ENCODE data around the gene BHLHA9. TPM values are rescaled to one million over a fixed set of nuclear protein-coding genes. Genes with fewer than 3 reads are reported as not detected.

Gene BHLHA9
- total RNA-seq, 1 donor from 2014 or later, result not detected

DNA sequence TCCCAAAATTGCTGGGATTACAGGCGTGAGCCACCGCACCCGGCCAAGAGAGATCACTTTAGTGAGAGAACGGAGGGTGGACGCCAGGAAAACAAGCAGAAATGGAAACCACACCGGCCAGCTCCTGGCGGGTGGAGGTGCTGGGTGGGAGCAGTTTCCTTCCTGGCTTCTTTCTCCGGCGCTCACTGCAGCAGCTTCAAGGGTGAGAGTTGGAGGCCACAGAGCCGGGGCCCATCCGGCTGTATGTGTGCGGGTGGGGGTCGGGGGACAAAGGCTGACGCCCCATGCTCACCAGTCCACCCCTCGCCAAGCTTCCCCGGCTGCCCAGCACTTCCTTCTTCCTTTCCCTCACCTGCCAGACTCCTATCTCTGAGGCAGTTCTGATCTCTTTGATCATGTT, 13.5 kb upstream of the BHLHA9 start:
- no peak for DNase-seq

DNA sequence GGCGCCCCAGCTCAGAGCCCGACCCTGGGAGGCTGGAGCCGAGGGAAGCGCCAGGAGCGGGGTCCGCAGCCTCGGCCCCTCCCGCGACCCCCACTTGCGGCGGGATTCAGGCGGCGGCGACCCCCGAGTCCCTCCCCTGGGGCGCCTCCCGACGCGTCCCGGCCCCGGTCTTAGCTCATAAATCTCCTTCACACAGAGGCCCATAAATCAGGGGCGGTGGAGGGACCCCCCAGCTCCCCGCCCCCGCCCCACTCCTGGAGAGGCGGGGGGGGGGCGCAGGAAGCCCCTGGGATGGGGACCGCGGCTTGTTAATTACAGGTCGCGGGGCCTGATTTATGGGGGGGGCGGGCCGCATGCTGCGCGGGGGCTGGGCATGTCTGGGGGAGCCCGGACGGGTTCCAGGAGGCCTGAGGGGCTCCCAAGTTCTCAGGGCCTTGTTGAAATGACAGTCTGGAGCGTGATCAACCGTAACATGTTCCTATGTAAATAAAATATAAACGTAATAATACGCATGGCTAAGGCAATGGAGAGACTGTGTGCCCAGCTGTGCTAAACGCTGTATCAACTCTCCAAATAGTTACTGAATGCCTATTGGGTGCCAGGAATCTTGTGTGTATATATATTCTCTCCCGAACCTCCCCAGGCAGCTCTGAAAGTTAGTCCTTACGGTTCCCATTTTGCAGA, 10.0 kb upstream of the BHLHA9 start:
- DNase-seq, result no peak

DNA sequence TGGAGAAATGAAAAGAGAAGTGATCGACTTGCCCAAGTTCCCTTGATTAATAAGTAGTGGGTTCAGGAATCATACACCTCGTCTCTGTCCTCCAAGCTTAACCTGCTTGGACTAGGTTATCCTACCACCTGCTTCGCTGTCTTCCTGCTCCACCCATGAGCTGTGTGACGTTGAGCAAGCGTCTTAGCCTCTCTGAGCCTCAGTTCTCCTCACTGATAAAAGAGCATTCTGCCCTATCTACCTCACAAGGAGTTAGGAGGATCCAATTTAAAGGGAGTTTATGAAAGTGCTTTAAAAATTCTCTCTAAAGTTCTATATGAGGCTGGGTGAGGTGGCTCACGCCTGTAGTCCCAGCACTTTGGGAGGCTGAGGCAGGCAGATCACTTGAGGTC, 9.5 kb upstream of the BHLHA9 start:
- no peak for DNase-seq

DNA sequence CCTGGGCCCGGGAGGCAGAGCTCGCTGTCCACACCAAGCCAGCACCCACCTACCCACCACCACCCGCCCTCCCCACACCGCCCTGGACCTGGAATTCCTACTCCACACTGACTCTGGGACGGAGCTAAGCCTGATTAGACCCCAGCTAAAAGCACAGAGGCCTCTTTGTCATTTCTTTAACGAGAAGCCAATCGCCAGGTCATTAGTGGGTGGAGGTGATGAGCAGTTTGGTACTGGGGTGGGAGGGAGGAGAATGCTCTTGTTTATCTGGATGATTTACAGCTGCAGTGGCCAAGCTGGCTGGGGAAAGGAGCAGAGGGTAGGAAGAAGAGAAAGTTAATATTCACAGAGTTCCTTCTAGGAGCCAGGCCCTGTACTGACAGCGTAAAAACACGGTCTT, 6.0 kb upstream of the BHLHA9 start:
- no peak for DNase-seq

DNA sequence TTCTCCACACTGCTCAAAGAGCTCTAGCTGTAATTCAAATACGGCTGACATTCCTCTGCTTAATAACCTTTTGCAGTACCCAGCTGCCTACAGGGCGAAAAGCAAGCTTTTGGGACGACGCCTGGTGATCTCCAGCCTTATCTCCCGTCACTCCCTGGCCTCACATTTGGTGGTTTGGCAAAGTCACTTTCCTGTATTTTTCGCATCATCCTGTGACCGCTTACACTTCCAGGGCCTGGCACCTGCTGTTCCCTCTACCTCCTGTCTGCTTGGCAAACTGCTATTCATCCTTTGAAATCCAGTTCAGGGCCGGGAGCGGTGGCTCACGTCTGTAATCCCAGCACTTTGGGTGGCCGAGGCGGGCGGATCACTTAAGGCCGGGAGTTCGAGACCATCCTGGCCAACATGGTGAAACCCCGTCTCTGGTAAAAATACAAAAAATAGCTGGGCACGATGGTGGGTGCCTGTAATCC, 2.7 kb upstream of the BHLHA9 start:
- peak; percentile 17 for DNase-seq

DNA sequence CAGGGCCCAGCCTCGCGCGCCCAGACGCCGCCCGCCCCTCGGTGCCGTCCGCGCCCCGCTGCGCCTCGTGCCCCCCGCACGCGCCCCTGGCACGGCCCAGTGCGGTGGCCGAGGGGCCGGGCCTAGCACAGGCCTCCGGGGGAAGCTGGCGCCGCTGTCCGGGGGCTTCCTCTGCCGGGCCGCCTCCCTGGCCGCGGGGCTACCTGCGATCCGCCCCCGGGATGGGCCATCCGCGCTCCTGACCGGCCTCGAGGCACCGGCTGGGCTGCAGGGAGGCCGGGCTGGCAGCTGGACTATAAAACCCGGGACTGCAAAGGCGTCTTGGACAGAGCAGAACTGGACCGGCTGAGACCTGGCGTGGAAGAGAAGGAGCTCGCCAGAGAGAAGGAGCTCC, 783 bp downstream of the BHLHA9 start:
- no peak for DNase-seq

DNA sequence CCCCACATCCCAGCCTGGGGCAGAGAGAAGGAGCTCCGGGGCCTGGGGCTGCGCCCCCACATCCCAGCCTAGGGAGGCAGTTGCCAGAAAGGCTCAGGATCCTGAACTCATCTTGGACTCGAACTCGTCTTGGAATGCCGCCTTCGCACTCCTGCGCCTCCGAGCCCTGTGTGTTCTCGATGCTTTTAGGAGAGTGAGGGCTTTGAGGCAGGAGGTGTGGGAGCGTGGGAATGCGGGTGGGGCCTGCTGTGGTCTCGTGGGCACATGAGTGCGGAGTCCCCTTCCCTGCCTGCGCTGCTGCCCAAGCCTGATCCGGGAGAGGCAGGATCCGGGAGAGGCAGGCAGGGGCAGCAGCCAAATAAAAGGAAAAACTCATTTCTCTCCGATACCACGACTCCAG, 1.2 kb downstream of the BHLHA9 start:
- DNase-seq, result no peak

DNA sequence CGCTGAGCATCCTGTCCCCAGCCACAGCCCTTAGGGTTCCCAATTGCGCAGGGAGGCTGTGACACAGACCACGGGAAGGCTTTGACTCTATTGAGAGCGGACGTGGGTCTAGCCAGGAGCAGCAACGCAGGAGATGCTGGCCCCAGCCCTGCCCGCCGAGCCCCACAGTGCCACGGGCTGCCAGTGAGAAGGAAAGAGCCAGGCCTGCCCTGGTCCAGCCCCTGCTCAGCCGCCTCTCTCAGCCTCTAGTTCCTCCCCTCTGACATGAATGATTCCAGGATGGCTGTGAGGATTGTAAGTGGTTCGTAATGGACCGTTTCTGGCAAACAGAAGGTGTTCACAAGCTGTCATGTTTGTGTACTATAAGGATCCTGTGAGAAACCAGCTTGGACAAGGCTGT, 2.5 kb downstream of the BHLHA9 start:
- no peak for DNase-seq

DNA sequence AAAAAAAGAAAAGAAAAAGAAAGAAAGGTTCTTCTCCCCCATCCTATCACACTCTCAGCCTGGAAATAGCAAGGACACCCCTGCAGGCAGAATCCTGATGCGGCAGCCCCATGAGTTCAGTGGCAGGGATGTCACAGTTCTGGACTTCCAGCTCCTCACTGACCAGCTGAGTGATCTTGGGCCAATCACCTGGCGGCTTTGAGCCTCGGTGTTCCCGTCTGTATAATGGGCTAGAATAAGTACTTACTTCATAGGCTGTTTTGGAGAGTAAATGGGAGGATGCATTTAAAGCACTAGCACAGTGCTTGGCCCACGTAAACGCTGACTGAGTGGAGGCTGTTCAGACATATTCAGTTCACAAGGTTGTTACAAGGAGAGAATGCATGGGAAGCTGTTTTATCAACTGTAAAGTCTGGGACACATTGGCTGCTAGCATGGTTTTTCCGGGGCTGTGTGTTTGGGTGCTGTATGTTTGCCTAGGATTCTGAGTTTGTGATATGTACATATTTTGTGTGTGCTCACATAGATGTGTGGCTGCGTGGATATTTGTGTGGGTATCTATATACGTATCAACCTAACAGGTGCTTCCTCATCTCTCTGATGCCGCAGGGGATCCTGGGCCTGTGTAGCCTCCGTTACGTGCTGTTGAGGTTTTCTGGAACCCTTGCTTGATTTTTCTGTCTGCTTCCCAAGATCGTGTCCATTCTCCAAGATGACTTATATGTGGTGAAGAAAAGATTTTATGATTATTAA, 3.4 kb downstream of the BHLHA9 start:
- no peak for DNase-seq

DNA sequence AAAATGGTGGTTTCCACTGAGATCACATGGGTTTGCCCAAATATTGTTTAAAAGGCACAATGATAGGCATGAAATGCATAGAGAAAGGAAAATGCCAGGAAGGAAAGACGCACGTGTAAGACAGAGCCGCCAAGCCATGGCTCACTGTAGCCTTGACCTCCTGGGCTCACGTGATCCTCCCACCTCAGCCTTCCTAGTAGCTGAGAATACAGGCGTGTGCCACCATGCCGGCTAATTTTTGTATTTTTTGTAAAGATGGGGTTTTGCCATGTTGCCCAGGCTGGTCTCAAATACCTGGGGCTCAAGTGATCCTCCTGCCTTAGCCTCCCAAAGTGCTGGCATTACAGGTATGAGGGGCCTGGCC, 4.0 kb downstream of the BHLHA9 start:
- DNase-seq, result no peak

DNA sequence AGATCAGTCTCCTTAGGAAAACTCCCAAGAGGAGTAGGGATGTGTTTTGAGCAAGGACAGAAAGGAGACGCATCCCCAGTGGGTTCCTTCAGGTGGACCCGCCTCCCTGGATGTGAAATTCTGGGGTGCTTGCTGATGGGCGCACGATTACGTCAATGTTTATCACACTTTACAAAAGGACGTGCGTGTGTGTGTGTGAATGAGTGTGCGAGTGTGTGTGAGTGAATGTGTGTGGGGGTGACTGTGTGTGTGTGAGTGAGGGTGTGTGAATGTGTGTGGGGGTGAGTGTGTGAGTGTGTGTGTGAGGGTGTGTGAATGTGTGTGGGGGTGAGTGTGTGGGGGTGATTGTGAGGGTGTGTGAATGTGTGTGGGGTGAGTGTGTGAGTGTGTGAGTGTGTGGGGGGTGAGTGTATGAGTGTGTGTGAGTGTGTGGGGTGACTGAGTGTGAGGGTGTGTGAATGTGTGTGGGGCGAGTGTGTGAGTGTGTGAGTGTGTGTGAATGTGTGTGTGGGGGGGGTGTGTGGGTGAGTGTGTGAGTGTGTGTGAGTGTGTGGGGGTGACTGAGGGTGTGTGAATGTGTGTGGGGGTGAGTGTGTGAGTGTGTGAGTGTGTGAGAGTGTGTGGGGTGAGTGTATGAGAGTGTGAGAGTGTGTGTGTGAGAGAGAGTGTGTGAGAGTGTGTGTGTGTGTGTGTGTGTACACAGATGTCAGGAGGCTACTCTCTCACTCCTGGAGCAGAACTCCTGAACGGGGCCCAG, 5.1 kb downstream of the BHLHA9 start:
- no peak for DNase-seq

DNA sequence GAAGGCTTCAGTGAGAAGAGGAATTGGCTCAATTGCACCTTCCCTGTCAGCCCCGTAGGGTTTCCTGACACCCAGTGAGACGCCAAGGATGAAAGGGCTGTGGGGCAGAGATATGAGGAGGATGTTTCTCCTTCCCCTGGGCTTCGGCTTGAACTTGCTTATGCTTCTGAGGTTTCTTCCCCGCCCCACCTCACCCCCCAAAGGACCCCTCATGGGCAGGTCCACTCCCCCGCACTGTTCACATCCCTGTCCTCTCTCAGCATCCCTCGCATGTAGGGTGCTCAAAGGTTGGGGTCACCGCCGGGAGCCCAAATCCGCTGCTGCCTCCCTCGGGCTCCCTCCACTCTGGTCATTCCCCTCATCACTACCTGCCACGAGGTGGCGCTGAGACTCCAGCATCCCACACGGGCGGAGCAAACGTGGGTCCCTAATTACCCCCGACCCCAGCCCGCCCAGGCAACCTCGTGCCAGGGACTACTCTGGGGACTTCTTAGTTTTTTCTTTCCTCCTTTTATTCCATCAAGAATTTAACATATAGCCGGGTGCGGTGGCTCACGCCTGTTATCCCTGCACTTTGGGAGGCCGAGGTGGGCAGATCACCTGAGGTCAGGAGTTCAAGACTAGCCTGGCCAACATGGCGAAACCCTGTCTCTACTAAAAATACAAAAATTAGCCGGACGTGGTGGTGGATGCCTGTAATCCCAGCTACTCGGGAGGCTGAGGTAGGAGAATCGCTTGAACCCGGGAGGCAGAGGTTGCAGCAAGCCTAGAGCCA, 5.9 kb downstream of the BHLHA9 start:
- peak; percentile 67 for DNase-seq

DNA sequence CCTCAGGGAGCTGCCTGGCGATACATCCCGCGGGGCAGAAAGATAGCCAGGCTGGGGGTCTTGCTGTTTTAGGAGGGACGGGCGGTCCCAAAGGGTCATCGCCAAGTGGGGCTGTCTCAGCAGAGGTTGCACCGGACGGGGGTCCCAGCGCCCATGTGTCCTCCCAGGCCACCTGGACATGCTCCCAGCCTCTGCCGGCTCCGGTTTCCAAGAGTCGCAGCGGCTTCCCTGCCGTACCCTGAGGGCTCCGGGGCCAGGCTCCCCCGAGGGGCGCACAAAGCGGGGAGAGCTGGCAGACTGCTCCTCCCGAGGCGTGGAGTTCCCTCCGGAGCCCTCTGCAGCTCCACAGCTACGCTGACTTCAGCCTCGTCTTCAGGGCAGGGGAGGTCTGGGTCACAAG, 10.4 kb downstream of the BHLHA9 start:
- DNase-seq, result no peak

DNA sequence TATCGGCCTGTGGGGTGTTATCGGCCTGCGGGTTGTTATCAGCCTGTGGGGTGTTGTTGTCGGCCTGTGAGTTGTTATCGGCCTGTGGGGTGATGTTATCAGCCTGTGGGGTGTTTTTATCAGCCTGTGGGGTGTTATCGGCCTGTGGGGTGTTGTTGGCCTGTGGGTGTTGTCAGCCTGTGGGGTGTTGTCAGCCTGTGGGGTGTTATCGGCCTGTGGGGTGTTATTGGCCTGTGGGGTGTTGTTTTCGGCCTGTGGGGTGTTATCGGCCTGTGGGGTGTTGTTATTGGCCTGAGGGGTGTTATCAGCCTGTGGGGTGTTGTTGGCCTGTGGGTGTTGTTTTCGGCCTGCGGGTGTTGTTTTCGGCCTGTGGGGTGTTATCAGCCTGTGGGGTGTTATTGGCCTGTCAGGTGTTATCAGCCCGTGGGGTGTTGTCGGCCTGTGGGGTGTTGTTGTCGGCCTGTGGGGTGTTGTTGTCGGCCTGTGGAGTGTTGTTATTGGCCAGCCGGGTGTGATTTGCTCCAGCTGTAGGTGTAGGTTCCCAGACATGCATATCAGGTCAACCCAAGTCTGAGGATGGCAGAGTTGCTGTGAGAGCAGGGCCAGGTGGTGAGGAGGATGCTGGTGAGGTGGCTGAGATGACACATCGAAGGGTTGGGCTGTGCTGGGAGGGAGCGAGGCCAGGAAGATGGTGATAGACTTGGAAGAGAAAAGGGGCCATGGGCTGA, 16.3 kb downstream of the BHLHA9 start:
- no peak for DNase-seq

DNA sequence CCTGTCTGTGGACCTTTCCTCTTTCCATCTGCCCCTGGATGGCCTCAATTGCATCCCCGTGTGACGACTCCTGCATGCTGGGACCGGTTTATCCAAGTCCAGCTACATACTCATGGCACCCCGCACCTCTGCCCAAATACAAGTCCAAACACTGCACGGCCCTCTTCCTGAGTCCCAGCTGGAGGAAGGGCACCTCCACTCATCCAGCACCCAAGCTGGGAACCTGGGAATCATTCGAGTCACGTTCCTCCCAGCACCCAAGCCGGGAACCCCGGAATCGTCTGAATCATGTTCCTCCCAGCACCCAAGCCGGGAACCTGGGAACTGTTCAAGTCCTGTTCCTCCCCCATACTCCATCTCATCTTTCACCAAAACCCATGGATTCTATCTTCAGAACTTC, 19.5 kb downstream of the BHLHA9 start:
- no peak for DNase-seq

DNA sequence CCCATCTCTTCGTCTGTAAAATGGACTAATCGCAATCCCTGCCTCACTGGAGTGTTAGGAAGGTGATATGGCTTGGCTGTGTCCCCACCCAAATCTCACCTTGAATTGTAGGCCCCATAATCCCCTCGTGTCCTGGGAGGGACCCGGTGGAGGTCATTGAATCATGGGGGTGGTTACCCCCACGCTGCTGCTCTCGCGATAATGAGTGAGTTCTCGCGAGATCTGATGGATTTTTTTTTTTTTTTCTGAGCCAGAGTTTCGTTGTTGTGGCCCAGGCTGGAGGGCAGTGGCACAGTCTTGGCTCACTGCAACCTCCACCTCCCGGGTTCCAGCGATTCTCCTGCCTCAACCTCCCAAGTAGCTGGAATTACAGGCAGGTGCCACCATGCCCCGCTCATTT, 20.4 kb downstream of the BHLHA9 start:
- DNase-seq, result no peak

DNA sequence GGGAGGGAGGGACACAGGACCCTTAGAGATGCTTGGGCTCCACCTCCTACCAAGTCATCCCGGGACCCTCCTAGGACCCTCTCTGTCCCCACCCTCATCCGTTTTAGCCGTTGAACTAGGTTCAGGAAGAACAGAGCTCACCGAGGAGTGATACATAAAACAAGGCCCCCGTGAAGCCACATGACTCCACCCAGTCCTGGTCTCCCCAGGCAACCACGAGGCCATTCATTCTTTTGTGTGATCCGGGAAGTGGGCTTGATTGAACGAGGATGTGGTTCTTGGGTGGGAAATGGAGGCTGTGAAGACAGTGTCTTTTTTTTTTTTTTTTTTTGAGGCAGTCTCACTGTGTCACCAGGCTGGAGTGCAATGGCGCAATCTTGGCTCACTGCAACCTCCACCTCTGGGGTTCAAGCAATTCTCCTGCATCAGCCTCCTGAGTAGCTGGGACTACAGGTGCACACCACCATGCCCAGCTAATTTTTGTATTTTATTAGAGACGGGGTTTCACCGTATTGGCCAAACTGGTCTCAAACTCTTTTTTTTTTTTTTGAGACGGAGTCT, 24.0 kb downstream of the BHLHA9 start:
- no peak for DNase-seq

DNA sequence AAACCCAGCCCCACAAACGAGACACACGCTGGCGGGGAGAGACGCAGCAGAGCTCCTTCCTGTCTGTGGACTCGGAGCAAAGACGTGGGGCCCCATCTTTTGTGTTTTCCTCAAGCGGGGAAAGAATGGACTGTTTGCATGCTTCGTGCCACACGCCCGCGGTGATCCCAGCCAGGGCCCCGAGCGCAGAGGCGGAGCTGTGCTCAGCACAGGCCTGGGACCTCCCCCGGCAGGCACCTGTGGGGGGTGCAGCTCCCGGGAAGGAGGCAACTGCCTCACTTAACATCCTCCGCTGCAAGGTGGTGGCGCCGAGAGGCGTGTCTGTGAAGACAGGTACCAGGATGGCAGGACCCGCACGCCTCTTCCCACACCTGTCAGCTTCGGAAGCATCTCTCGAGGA, 28.4 kb downstream of the BHLHA9 start:
- DNase-seq, result no peak

DNA sequence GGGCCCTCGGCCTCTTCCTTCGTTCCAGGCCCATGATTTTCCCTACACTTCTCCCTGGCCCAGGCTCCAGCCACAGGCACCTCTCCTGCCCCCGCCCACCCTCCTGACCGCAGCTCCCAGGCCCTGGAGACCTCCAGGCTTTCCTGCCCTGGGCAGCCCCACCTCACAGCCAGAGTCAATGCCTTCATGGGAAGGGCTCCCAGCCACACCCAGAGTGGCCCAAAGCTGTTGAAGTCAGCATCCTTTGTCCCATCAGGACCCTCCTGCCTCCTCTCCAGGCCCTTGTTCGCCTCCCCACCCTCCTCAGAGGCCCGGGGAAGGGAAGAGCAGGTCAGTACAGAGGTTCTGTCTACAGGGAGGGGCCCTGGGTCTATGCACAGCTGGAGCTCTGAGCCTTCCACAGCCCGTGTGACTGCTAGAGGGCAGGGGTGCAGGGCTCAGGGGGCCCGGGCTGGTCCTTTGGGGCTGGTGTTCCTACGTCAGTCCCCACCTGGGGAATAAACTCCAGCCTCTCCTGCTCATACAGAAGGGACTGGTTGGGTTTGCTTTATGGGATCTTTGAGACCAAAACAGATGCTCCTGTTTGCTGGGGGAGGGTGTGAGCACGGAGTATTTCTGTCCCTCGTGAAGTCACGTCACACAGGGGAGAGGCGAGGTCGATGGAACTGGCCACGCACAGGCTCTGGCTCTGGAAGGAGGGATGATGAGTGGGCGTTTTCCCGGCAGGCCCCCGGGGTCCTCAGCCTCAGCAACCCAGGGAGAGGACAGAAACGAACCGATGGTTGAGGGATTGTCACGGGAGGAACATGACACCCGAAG, 29.5 kb downstream of the BHLHA9 start:
- no peak for DNase-seq

DNA sequence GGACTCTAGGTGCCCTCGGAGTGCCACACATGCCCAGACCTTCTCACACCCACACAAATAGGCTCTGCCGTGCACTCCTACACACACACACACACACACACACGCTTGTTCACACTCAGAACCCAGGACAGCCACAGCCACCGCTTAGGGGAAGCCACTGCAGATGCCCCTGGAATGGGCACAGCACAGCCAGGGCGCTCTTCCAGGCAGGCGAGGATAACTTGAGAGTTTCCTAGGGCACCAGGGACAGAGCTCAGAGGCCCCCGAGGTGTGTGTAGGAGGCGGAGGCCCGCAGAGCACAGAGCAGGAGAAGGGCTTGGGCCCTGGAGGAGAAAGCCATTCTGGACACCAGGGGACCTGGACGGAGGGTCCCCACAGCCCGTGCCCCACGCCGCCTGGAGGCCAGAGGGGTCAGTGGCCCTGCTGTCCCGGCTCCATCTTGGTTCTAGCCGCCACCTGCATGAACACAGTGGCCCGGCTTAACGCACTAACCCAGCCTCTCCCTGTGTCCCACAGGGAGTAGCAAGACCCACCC, 30.2 kb downstream of the BHLHA9 start:
- no peak for DNase-seq

DNA sequence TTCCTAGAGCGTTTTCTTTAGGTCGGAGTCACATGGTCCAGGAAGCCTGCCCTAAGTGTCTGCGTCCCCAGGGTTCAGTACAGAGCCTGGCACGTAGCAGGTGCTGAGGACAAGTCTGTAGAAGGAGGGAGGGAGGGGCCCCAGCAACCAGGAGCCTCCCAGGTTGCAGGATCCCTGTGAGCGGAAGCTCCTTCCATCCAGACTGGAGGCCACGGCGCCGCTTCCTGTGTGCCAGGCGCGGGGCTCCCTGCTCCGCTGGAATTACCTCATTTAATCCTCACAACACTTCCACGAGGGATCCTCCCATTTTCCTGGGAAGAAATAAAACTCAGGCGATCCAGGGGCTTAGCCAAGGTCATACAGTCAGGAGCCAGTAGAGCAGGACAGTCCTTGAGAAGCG, 31.3 kb downstream of the BHLHA9 start:
- no peak for DNase-seq
